Measurements from ENCODE around the gene ACCSL. TPM values are rescaled to one million over a fixed set of nuclear protein-coding genes. Genes with fewer than 3 reads are reported as not detected.

The ACCSL gene
- total RNA-seq, 1 donor from 2014 or later, result not detected

- H3K4me1 ChIP-seq, result peaks cover 34% of the 10 kb centered on the region
- DNase-seq (ENCODE audit: low spot score), result peak; percentile 77
- no peak for TF ChIP-seq EZH2phosphoT487 (IDR thresholded peaks at IDR 0.05)
- no peak for TF ChIP-seq EZH2 (IDR thresholded peaks at IDR 0.05)
- TF ChIP-seq, protein P1, sequence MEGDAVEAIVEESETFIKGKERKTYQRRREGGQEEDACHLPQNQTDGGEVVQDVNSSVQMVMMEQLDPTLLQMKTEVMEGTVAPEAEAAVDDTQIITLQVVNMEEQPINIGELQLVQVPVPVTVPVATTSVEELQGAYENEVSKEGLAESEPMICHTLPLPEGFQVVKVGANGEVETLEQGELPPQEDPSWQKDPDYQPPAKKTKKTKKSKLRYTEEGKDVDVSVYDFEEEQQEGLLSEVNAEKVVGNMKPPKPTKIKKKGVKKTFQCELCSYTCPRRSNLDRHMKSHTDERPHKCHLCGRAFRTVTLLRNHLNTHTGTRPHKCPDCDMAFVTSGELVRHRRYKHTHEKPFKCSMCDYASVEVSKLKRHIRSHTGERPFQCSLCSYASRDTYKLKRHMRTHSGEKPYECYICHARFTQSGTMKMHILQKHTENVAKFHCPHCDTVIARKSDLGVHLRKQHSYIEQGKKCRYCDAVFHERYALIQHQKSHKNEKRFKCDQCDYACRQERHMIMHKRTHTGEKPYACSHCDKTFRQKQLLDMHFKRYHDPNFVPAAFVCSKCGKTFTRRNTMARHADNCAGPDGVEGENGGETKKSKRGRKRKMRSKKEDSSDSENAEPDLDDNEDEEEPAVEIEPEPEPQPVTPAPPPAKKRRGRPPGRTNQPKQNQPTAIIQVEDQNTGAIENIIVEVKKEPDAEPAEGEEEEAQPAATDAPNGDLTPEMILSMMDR (IDR thresholded peaks at IDR 0.05), result no peak
- peak overlapping the region; percentile 37 for H3K27ac ChIP-seq
- H3K4me1 Mint-ChIP-seq, result peaks cover 28% of the 10 kb centered on the region
- H3K36me3 Mint-ChIP-seq, result no peaks in the 10 kb centered on the region
- H3K27me3 Mint-ChIP-seq (ENCODE audit: insufficient read depth, low read depth), result peaks cover 11% of the 10 kb centered on the region
- H3K4me3 ChIP-seq, result no peak overlapping the region
- H3K9ac ChIP-seq, result no peak overlapping the region
- peak overlapping the region; percentile 51 for H3K4me2 ChIP-seq
- no peaks in the 10 kb centered on the region for H3K36me3 ChIP-seq
- H3F3A ChIP-seq (ENCODE audit: low read depth), result peaks cover 18% of the 10 kb centered on the region
- peak overlapping the region; percentile 79 for H3K27ac Mint-ChIP-seq
- H3K9me3 Mint-ChIP-seq, result no peaks in the 10 kb centered on the region
- no peaks in the 10 kb centered on the region for H4K20me1 ChIP-seq (ENCODE audit: low read depth)
- no peak overlapping the region for H3K4me3 Mint-ChIP-seq
- H3K9me3 ChIP-seq (ENCODE audit: low read depth), result no peaks in the 10 kb centered on the region
- H2AFZ ChIP-seq (replicated peaks), result peak overlapping the region; percentile 82
- H3K27me3 ChIP-seq, result no peaks in the 10 kb centered on the region
- H3K79me2 ChIP-seq (ENCODE audit: low read depth), result no peaks in the 10 kb centered on the region
Measured at GRCh38 chr11:44005063-44005701, 42.6 kb upstream of the ACCSL start.

DNA sequence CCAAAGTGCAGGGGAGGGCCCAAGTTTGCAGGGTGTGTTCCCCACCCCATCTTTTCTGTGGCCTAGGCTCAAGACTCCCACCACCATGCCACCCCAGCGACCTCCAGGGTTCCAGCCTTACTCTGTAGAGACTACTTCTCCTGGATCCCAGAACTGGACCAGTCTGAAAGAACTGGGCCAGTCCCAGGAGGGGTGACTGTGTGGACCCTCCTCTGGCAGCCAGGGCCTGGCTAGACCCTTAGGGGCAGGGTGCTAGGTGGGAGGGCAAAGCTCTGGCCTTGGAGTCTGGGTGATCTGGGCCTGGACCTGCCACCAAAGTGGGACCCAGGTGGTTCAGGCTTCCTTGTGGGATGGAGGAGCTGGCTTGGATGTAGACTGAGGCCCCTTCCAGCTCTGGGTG, 41.8 kb upstream of the ACCSL start:
- no peaks in the 10 kb centered on the region for H4K20me1 ChIP-seq (ENCODE audit: low read depth)
- H3K36me3 Mint-ChIP-seq, result no peaks in the 10 kb centered on the region
- no peak for TF ChIP-seq EZH2 (IDR thresholded peaks at IDR 0.05)
- TF ChIP-seq EZH2phosphoT487 (IDR thresholded peaks at IDR 0.05), result no peak
- TF ChIP-seq, protein P1 (IDR thresholded peaks at IDR 0.05), result no peak
- peaks cover 18% of the 10 kb centered on the region for H3F3A ChIP-seq (ENCODE audit: low read depth)
- peaks cover 33% of the 10 kb centered on the region for H3K4me1 ChIP-seq
- H3K27ac ChIP-seq, result peak overlapping the region; percentile 37
- H3K4me2 ChIP-seq, result peak overlapping the region; percentile 51
- no peak for DNase-seq (ENCODE audit: low spot score)
- H3K9me3 Mint-ChIP-seq, result no peaks in the 10 kb centered on the region
- H3K27me3 ChIP-seq, result no peaks in the 10 kb centered on the region
- no peak overlapping the region for H3K27ac Mint-ChIP-seq
- peaks cover 28% of the 10 kb centered on the region for H3K4me1 Mint-ChIP-seq
- H3K9me3 ChIP-seq (ENCODE audit: low read depth), result no peaks in the 10 kb centered on the region
- peaks cover 11% of the 10 kb centered on the region for H3K27me3 Mint-ChIP-seq (ENCODE audit: insufficient read depth, low read depth)
- no peaks in the 10 kb centered on the region for H3K36me3 ChIP-seq
- no peak overlapping the region for H3K4me3 ChIP-seq
- no peaks in the 10 kb centered on the region for H3K79me2 ChIP-seq (ENCODE audit: low read depth)
- no peak overlapping the region for H3K9ac ChIP-seq
- H3K4me3 Mint-ChIP-seq, result no peak overlapping the region
- H2AFZ ChIP-seq (replicated peaks), result no peak overlapping the region

DNA sequence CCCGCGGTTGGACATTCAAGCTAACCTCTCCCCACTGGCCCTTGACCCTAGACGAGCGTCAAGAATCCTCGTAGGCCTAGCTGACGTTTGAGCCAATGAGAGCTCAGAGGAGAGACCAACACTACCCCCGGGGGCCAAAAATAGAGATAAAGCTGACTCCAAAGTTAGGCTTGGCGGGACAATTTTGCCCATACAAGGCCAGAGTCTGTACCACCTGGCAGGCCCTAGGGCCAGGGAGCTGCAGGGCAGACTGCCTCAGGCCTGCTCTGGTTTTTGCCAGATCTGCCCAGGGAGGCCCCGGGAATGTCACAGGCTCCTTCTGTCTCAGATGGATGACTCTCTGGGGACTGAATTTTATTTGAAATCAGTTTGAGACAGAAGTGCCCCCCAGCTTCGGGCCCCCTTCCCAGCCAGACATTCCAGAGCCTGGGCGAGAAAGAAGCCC, 40.8 kb upstream of the ACCSL start:
- H3K9me3 Mint-ChIP-seq, result no peaks in the 10 kb centered on the region
- peaks cover 27% of the 10 kb centered on the region for H3K4me1 ChIP-seq
- H3K4me3 Mint-ChIP-seq, result no peak overlapping the region
- no peaks in the 10 kb centered on the region for H3K36me3 Mint-ChIP-seq
- no peaks in the 10 kb centered on the region for H3K9me3 ChIP-seq (ENCODE audit: low read depth)
- H3K4me1 Mint-ChIP-seq, result peaks cover 24% of the 10 kb centered on the region
- no peaks in the 10 kb centered on the region for H4K20me1 ChIP-seq (ENCODE audit: low read depth)
- peak overlapping the region; percentile 57 for H3K27ac Mint-ChIP-seq
- no peaks in the 10 kb centered on the region for H3K27me3 ChIP-seq
- H3K9ac ChIP-seq, result no peak overlapping the region
- no peak overlapping the region for H3K27ac ChIP-seq
- peaks cover 18% of the 10 kb centered on the region for H3F3A ChIP-seq (ENCODE audit: low read depth)
- H3K4me3 ChIP-seq, result no peak overlapping the region
- H2AFZ ChIP-seq (replicated peaks), result no peak overlapping the region
- no peaks in the 10 kb centered on the region for H3K79me2 ChIP-seq (ENCODE audit: low read depth)
- no peak overlapping the region for H3K4me2 ChIP-seq
- H3K36me3 ChIP-seq, result no peaks in the 10 kb centered on the region
- DNase-seq (ENCODE audit: low spot score), result no peak
- peaks cover 11% of the 10 kb centered on the region for H3K27me3 Mint-ChIP-seq (ENCODE audit: insufficient read depth, low read depth)
- no peak for TF ChIP-seq EZH2 (IDR thresholded peaks at IDR 0.05)
- TF ChIP-seq, protein P1 (IDR thresholded peaks at IDR 0.05), result no peak
- TF ChIP-seq EZH2phosphoT487 (IDR thresholded peaks at IDR 0.05), result no peak

Data from neural progenitor cell (in vitro differentiated cells).